BJ (cell line): ENCODE data around the gene SGCA. TPM values are rescaled to one million over a fixed set of nuclear protein-coding genes. Genes with fewer than 3 reads are reported as not detected.
A peak's percentile ranks its signal among the peaks of the same experiment; 100 is the strongest.

Experiments used
- CTCF ChIA-PET: fragments of 350-600 bp; formaldehyde crosslinking; extraction: SDS; loops from one replicate; lab custom pipeline; 2021; ENCODE audit warnings: antibody characterized with exemption, inconsistent platforms; lab: Yijun Ruan, JAX
- POLR2A ChIA-PET: fragments of 300-600 bp; sonication (Branson Sonifier 250); formaldehyde crosslinking; extraction: SDS; loops from one replicate; lab custom pipeline; 2021; ENCODE audit warnings: antibody characterized with exemption; lab: Charles Lee
- DNase-seq: peaks from one replicate; pipeline ENCODE4 v3.0.0-alpha.2; 2011; ENCODE audit warnings: low read depth
- H3K27me3 ChIP-seq: 2 replicates; pipeline ENCODE4 v1.6.0; 2011; ENCODE audit warnings: low read length; ENCODE audit not compliant: control insufficient read depth, insufficient read depth
- H3K36me3 ChIP-seq: 2 replicates; pipeline ENCODE4 v1.5.1; 2011; ENCODE audit warnings: low read length; ENCODE audit not compliant: control insufficient read depth, insufficient read depth
- H3K4me3 ChIP-seq: 2 replicates; pipeline ENCODE4 v1.5.1; 2011; ENCODE audit warnings: low read depth, mild to moderate bottlenecking, control low read depth, low read length
- polyA plus RNA-seq: library from polyadenylated mRNA; depleted of rRNA; stranded (reverse); fragments of >200 nt; gene quantifications from 2 replicates; pipeline ENCODE4 v1.2.3, GENCODE V29; 2011
- TF ChIP-seq, protein P1 (sequence below): IDR thresholded peaks from 2 replicates; pipeline ENCODE4 v1.5.1; 2011; ENCODE audit warnings: low read depth, mild to moderate bottlenecking, control low read depth, inconsistent platforms, low read length, moderate library complexity; ENCODE audit not compliant: insufficient read depth

SGCA gene
- polyA plus RNA-seq, 1 experiment: 0.40 TPM

DNA sequence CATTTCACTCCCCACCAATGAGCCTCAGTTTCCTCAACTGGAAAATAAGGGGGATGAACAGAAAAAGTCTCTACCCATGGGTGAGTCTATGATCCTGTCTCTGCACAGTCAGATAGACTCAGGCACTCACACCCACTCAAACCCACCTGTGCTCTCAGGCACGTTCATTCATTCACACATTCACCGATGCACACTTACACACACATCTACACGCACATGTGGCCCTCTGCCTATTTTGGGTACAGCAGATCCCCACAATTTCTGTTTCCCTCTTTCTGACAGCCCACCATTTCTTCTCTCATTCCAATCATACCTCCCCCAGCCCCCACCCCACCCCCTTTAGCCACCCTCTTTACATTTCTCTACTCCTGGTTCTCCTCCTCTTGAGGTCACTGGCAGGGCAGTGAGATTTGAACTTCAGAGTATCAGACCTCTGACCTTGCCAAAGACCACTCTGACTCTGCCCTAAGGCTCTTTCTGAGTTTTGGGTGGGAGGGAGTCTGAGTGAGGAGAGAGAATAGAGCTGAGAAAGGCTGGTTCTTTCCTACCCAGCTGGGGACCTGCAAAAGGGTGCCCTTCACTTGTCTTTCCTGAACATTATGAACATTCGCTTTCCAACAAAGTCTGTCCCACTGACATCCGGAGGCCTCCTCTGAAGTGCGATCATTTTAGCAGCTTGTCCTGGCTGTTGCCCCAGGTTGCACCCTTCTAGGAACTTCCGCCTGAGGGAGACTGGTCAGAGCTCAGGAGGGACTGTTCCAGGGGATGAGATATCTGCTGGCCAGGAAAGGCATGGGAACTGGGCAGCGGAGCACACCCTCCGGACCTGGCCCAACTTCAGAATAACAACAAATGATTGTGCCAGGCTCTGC lies 45.7 kb downstream of the SGCA start:
- POLR2A ChIA-PET: interaction anchor here (0.6 to 4.9 kb wide), 10 partner anchors 8 to 59 kb away, joined by 3 to 135 read pairs (median 8); partner anchors contain the start of gene COL1A1
- no peak for DNase-seq
- CTCF ChIA-PET: interaction anchor here (0.8 to 23.7 kb wide), 10 partner anchors 9 to 85 kb away, joined by 3 to 515 read pairs (median 4); partner anchors contain the start of genes COL1A1 and TMEM92
- TF ChIP-seq, protein P1, sequence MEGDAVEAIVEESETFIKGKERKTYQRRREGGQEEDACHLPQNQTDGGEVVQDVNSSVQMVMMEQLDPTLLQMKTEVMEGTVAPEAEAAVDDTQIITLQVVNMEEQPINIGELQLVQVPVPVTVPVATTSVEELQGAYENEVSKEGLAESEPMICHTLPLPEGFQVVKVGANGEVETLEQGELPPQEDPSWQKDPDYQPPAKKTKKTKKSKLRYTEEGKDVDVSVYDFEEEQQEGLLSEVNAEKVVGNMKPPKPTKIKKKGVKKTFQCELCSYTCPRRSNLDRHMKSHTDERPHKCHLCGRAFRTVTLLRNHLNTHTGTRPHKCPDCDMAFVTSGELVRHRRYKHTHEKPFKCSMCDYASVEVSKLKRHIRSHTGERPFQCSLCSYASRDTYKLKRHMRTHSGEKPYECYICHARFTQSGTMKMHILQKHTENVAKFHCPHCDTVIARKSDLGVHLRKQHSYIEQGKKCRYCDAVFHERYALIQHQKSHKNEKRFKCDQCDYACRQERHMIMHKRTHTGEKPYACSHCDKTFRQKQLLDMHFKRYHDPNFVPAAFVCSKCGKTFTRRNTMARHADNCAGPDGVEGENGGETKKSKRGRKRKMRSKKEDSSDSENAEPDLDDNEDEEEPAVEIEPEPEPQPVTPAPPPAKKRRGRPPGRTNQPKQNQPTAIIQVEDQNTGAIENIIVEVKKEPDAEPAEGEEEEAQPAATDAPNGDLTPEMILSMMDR: no peak
- no peak overlapping the region; the same call in 1 of the 2 replicates for H3K4me3 ChIP-seq
- no peaks in the 10 kb centered on the region for H3K27me3 ChIP-seq
- H3K36me3 ChIP-seq: no peaks in the 10 kb centered on the region

DNA sequence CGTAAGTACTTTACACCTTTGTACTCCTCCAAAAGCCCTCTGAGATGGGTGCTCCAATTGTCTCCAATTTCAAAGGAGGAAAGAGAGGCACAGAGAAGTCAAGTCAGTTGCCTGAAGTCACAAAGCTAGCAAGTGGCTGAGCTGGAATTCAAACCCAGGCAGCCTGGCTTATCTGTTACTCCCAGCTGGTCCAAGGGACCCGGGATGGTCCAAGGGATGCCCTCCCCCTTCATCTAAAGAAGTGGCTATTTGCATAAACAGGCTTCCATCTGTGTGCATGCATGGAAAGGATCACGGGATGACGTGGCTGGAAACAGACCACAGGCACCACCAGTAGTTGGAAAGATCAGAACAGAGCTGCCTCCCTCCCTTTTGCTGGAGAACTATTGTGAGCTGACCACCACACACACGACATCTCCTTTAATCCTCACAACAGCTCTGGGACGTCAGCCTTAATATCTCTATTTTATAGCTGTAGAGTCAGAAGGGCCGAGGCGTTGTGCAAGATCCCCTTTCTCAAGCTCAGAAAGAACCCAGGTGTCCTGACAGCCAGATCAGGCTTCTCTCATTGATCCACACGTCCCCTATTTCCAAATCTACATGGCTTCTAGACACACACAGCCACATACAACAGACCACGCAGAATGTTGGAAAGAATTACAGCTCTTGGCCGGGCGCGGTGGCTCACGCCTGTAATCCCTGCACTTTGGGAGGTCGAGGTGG lies 46.5 kb downstream of the SGCA start:
- ChIA-PET CTCF (interaction anchor here (0.8 to 23.7 kb wide), 9 partner anchors 8 to 84 kb away, joined by 3 to 515 read pairs (median 5); partner anchors contain the start of genes COL1A1 and TMEM92), POLR2A (interaction anchor here (0.8 to 4.9 kb wide), 7 partner anchors 10 to 58 kb away, joined by 3 to 135 read pairs (median 6); partner anchors contain the start of gene COL1A1)
- no peaks in the 10 kb centered on the region for H3K36me3 ChIP-seq
- TF ChIP-seq, protein P1: no peak
- peak; percentile 80 for DNase-seq
- H3K4me3 ChIP-seq: no peak overlapping the region
- H3K27me3 ChIP-seq: no peaks in the 10 kb centered on the region

DNA sequence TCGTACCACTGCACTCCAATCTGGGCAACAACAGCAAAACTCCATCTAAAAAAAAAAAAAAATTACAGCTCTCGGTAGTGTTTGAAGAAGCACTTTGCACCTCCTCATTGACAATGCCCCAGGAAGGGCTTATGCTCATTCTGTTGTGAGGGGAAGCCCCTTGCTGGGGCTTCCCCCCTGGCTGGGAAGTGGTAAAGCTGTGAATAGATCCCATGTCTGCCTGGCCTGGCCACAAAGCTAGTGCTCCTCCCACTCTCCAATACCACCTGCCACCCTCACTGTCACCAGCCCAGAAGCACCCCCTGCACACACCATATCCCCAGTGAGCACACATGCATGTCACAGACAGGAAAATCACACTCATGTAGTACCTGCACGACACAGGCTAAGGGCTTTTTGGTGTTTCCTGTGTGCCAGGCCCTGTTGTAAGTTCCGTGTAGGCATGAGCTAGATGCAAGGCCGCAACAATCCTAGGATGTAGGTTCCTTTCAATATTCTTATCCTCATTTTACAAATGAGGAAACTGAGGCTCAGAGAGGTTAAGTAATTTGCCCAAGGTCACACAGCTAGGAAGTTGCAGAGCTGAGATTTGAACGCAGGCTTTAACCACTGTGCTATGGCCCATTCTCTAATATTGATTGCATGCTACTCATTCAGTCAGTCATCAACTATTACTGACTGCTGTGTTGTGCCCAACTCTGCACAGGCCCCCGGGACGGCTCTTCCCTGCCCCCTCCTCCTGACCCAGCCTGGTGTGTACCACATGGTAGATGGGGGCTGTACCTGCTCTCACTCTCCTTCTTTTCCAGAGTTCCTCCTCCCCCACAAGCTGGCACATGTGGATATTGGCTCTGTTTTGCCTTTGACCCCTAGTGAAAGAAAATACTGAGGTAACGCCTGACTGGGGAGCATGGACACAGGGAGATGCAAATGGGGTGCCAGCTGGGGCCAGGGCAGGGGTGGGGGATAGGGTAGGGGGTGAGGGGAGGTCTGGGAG lies 47.5 kb downstream of the SGCA start:
- POLR2A ChIA-PET: interaction anchor here (1.0 to 4.9 kb wide), 4 partner anchors 11 to 56 kb away, joined by 5 to 135 read pairs (median 8); partner anchors contain the start of gene COL1A1
- CTCF ChIA-PET: interaction anchor here (1.1 to 23.7 kb wide), 5 partner anchors 9 to 76 kb away, joined by 4 to 515 read pairs (median 18); partner anchors contain the start of genes COL1A1 and TMEM92
- H3K4me3 ChIP-seq: no peak overlapping the region
- H3K36me3 ChIP-seq: no peaks in the 10 kb centered on the region
- H3K27me3 ChIP-seq: no peaks in the 10 kb centered on the region
- TF ChIP-seq, protein P1: no peak
- DNase-seq: no peak

DNA sequence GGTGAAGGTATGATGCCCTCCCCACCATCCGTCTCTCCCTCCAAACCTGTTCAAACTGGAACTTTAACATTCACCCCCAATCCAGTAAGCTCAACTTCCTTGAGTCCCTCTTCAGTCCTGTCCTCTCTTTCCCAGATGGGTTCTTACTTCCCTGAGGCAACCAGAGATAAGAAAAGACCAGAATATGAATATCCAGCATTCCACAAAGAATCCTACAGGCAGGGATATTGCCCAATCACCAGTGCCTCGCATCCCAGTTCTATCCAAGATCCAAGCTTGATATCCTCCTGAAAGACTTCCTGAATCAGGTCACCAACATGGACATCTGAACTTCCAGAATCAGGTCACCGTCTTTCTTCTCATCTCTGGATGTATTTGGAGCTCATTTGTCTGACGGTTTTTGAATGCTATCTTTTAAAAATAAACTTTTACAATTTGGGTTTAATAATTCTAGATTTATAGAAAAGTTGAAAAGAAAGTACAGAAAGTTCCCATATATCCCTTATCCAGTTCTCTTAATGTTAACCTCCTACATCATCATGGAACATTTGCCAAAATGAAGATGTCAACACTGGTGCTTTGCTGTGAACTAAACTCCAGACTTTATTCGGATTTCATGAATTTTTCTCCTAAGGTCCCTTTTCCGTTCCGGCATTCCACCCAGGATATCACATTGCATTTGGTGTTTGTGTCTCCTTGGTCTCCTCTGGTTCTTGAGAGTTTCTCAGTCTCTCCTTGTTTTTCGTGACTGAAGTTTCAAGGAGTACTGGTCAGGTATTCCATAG lies 49.4 kb downstream of the SGCA start:
- no peak for DNase-seq
- no peaks in the 10 kb centered on the region for H3K27me3 ChIP-seq
- H3K4me3 ChIP-seq: no peak overlapping the region
- CTCF ChIA-PET: interaction anchor here (0.7 to 23.7 kb wide), 8 partner anchors 13 to 82 kb away, joined by 3 to 515 read pairs (median 6); partner anchors contain the start of genes COL1A1 and TMEM92
- H3K36me3 ChIP-seq: no peaks in the 10 kb centered on the region
- POLR2A ChIA-PET: interaction anchor here (0.9 to 2.0 kb wide), 3 partner anchors 11 to 24 kb away, joined by 3 to 38 read pairs (median 6); partner anchors contain the start of gene COL1A1
- TF ChIP-seq, protein P1: no peak
